Large intestine (tissue), 3 donors: ENCODE measurements around the gene OR14A2. TPM values are rescaled to one million over a fixed set of nuclear protein-coding genes. Genes with fewer than 3 reads are reported as not detected.
"Not testable (repeated sequence)": the region's sequence is repeated elsewhere in the genome, so short reads cannot be mapped to it uniquely, and the experiment has no call there.

Source experiments
- DNase-seq, 2 donors: peaks; one replicate each; pipeline versions ENCODE4 v3.0.0 to v3.0.0-alpha.2; 2013
- H3K27ac ChIP-seq: one replicate; pipeline ENCODE4 v1.5.1; 2013; ENCODE audit warnings: low read length
- H3K27me3 ChIP-seq: 2 replicates; pipeline ENCODE4 v1.6.1; 2013; ENCODE audit warnings: low read length; ENCODE audit not compliant: control insufficient read depth, insufficient read depth
- H3K36me3 ChIP-seq: 2 replicates; pipeline ENCODE4 v1.6.1; 2013; ENCODE audit warnings: low read length; ENCODE audit not compliant: control insufficient read depth, insufficient read depth
- H3K4me1 ChIP-seq: one replicate; pipeline ENCODE4 v1.6.1; 2013; ENCODE audit warnings: low read length; ENCODE audit not compliant: control insufficient read depth, insufficient read depth
- H3K4me3 ChIP-seq: one replicate; pipeline ENCODE4 v1.5.1; 2013; ENCODE audit warnings: low read length
- H3K9me3 ChIP-seq: one replicate; pipeline ENCODE4 v1.6.1; 2013; ENCODE audit warnings: mild to moderate bottlenecking, low read depth, low read length, moderate library complexity; ENCODE audit not compliant: control insufficient read depth
- WGBS: methylation state at CpG from one replicate; pipeline ENCODE4 v1.1.5; 2013; ENCODE audit warnings: low lambda C conversion rate; ENCODE audit not compliant: insufficient coverage; 5-methylcytosine and 5-hydroxymethylcytosine counted together
- polyA plus RNA-seq: library from polyadenylated mRNA; unstranded; fragments of 120-200 nt; gene quantifications from one replicate; pipeline ENCODE4 v1.2.1, GENCODE V29; 2013

The OR14A2 gene
- polyA plus RNA-seq, 1 donor, result not detected

DNA sequence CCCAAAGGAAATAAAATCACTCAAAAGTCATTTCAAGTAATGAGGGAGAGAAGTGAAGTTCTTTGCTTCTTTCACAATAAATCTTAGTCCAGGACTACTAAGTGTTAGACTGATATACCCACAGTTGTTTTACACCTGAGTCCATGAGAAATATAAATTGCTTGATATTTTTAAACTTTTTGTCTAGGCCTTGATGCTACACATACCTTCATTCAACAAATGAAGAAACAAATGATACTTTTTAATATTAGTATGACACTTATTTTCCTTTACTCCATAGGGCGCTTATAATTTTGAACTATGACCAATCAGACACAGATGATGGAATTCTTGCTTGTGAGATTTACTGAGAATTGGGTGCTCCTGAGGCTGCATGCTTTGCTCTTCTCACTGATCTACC lies 9.6 kb downstream of the OR14A2 start, which contains the start of gene OR14K1:
Gene OR14K1, plus strand, starts transcription at position 301 of the 400 bp plus-strand sequence. Its CDS starts 0 bp downstream, at position 301.
- Histone ChIP-seq H3K4me1 (no peaks in the 10 kb centered on the region), H3K4me3 (no peak within 1 kb of the TSS), H3K36me3 (no peaks in the 10 kb centered on the region), H3K27me3 (no peaks in the 10 kb centered on the region), H3K27ac (no peak within 1 kb of the TSS), H3K9me3 (peaks cover 4% of the 10 kb centered on the region)
- WGBS, result no CpG with 5 or more reads among the region's 1 CpG
- no peak for DNase-seq

- WGBS, result 93% methylated on average over 4 of the region's 4 CpGs
- no peaks in the 10 kb centered on the region for H3K36me3 ChIP-seq
- no peak overlapping the region for H3K27ac ChIP-seq
- no peak overlapping the region for H3K4me3 ChIP-seq
- DNase-seq, result no peak
- no peaks in the 10 kb centered on the region for H3K27me3 ChIP-seq
- no peaks in the 10 kb centered on the region for H3K4me1 ChIP-seq
- H3K9me3 ChIP-seq, result no peaks in the 10 kb centered on the region
Observed at GRCh38 chr1:247721222-247721621, 26.7 kb downstream of the OR14A2 start.

DNA sequence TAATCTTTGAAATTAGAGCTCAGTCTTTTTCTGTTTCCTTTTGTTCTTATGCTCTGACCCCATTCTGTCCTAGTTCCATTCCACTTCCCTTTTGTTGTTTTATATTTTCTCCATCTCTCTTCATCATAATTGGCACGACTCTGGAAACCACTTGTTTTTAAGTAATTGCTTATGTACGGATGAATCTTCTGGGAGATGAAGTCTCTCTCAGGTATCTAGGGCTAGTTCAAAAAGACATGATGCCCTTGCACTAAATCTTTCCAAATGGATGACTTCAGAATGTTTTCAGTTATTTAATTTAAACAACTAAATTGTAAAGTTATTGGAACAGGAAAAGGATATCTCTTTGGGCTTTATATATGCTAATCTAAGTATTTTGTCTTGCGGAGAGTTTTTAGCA lies 31.4 kb downstream of the OR14A2 start, which contains the start of gene OR6F1:
Gene OR6F1, minus strand, starts transcription at position 101 of the 400 bp plus-strand sequence. CDS start 3,891 bp downstream, outside the sequence.
- no peak for DNase-seq
- Histone ChIP-seq H3K4me3 (no peak within 1 kb of the TSS), H3K4me1 (no peaks in the 10 kb centered on the region), H3K27ac (no peak within 1 kb of the TSS), H3K36me3 (no peaks in the 10 kb centered on the region), H3K27me3 (no peaks in the 10 kb centered on the region), H3K9me3 (no peaks in the 10 kb centered on the region)
- 88% methylated on average over 3 of the region's 3 CpGs for WGBS

DNA sequence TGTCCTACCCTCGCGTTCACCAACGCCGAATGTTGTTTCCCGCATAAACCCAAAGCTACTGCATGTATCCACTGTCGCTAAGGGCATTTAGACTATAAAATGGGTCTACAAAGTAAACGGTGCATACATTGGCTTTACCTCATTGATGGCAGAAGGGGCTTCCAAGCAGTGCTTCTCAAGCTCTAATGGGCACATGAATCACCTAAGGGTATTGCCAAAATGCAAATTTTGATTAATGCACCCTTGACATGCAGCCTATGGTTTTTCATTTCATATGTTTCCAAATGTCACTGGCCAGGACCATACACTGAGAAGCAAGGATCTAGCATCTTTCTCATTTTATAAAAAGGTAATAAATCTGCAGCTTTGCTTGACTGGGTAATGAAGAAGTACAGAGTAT lies 34.2 kb downstream of the OR14A2 start:
- Histone ChIP-seq H3K27me3 (no peaks in the 10 kb centered on the region), H3K36me3 (no peaks in the 10 kb centered on the region), H3K4me3 (no peak overlapping the region), H3K27ac (no peak overlapping the region), H3K9me3 (no peaks in the 10 kb centered on the region), H3K4me1 (no peaks in the 10 kb centered on the region)
- WGBS, result 100% methylated on average over 2 of the region's 7 CpGs
- no peak for DNase-seq

DNA sequence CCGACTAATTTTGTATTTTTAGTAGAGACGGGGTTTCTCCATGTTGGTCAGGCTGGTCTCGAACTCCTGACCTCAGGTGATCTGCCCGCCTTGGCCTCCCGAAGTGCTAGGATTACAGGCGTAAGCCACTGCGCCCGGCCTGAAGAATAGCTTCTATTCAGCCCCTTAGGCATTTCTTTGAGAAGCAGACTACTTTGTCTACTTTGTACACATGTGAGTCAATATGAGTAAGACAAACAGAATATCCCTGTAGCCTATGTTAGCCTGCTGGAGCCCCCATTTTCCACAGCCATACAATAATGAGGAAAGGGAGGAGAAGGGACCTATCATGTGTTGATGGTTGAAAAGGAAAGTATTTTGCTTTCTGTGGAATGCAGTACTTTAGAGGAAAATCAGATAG lies 37.3 kb downstream of the OR14A2 start:
- H3K27me3 ChIP-seq, DNase-seq, H3K9me3 ChIP-seq, H3K36me3 ChIP-seq, H3K27ac ChIP-seq, H3K4me1 ChIP-seq, H3K4me3 ChIP-seq: not testable (repeated sequence)
- no CpG with 5 or more reads among the region's 8 CpGs for WGBS

- 80% methylated on average over 1 of the region's 1 CpG for WGBS
- no peaks in the 10 kb centered on the region for H3K36me3 ChIP-seq
- no peak overlapping the region for H3K27ac ChIP-seq
- H3K4me3 ChIP-seq, result no peak overlapping the region
- no peak for DNase-seq
- peaks cover 3% of the 10 kb centered on the region for H3K9me3 ChIP-seq
- H3K27me3 ChIP-seq, result no peaks in the 10 kb centered on the region
- no peaks in the 10 kb centered on the region for H3K4me1 ChIP-seq
Observed at GRCh38 chr1:247701338-247701737, 46.6 kb downstream of the OR14A2 start.

GRCh38 chr1:247681288-247681897 lies 66.5 kb downstream of the OR14A2 start:
- DNase-seq, result peak in 1 of 2 donors; percentile 5
- Histone ChIP-seq H3K9me3 (no peaks in the 10 kb centered on the region), H3K27me3 (no peaks in the 10 kb centered on the region), H3K27ac (no peak overlapping the region), H3K4me3 (no peak overlapping the region), H3K36me3 (no peaks in the 10 kb centered on the region), H3K4me1 (no peaks in the 10 kb centered on the region)
- 32% methylated on average over 4 of the region's 7 CpGs for WGBS

DNA sequence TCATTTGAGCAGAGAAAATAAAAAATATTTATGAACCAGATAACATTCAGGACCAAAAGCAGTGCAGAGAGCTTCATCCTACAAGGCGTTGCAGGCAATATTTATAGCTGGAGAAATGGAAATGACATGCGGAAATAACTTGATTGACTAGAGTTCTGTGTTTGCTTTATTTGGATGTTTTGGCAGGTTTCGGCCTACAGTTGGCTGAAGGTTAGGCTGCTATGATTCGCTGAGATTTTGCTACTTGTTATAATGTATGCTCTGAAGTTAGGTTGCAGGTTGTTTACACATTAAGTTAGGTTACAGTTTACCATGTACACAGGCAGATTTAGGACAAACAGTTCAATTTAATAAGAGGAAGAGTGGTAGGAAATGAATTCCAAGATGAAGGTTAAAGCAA lies 67.8 kb downstream of the OR14A2 start:
- WGBS, result 86% methylated on average over 2 of the region's 4 CpGs

DNA sequence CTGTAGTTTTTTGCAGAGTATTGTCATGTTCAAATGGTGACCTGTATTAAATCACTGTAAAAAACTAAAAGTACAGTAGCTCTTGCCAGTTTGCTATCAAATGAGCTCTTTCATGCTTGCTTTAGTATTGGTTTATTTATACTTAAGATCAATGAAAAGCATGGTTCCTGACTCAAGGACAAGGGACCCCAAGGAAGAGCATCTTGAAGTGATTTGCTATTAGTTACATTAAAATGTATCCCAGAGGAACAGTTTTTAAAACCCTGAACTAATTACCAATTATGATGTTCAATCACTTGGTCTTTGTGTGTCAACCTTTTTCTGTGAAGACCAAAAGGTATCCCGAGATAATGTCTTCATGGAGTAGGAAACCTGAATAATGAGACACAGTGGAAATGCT lies 68.3 kb downstream of the OR14A2 start, which contains the start of gene OR13G1:
Gene OR13G1, minus strand, starts transcription at position 101 of the 400 bp plus-strand sequence. CDS start 6,698 bp downstream, outside the sequence.
- H3K9me3 ChIP-seq, result no peaks in the 10 kb centered on the region
- no peaks in the 10 kb centered on the region for H3K27me3 ChIP-seq
- H3K27ac ChIP-seq, result no peak within 1 kb of the TSS
- no peaks in the 10 kb centered on the region for H3K4me1 ChIP-seq
- no peak for DNase-seq
- no peaks in the 10 kb centered on the region for H3K36me3 ChIP-seq
- no peak within 1 kb of the TSS for H3K4me3 ChIP-seq
- 80% methylated on average over 1 of the region's 1 CpG for WGBS

More for the DNA sequence above, 67.8 kb downstream of the OR14A2 start:
- Histone ChIP-seq H3K4me3 (no peak overlapping the region), H3K4me1 (no peaks in the 10 kb centered on the region), H3K27me3 (no peaks in the 10 kb centered on the region), H3K36me3 (no peaks in the 10 kb centered on the region), H3K27ac (no peak overlapping the region), H3K9me3 (no peaks in the 10 kb centered on the region)
- peak in 1 of 2 donors; percentile 0 for DNase-seq
